Neural cell (in vitro differentiated cells): ENCODE data around the gene AVPR1B. TPM values are rescaled to one million over a fixed set of nuclear protein-coding genes. Genes with fewer than 3 reads are reported as not detected.

Source experiments
- H2AFZ ChIP-seq: fragments of 200-600, 300-800 bp; sonication (generic), shearing (Covaris generic); 2 replicates; pipeline ENCODE4 v1.6.0; 2014; ENCODE audit warnings: low read depth, mild to moderate bottlenecking, antibody characterized with exemption, low read length, moderate library complexity
- H3F3A ChIP-seq: fragments of 200-600 bp; shearing (Covaris generic); 2 replicates; pipeline ENCODE4 v1.6.1; 2016; ENCODE audit warnings: mild to moderate bottlenecking, moderate library complexity, mixed read lengths, antibody characterized with exemption, low read length; ENCODE audit not compliant: insufficient read depth, poor library complexity, severe bottlenecking
- H3K27ac ChIP-seq: fragments of 200-600, 300-800 bp; sonication (generic), shearing (Covaris generic); 2 replicates; pipeline ENCODE4 v1.5.1; 2014; ENCODE audit warnings: mild to moderate bottlenecking, low read length, moderate library complexity
- H3K27me3 ChIP-seq: fragments of 300-800, 200-600 bp; sonication (generic), shearing (Covaris generic); 2 replicates; pipeline ENCODE4 v1.6.0; 2014; ENCODE audit warnings: mild to moderate bottlenecking, low read depth, low read length, moderate library complexity; ENCODE audit not compliant: insufficient read depth
- H3K36me3 ChIP-seq: fragments of 300-800, 200-600 bp; sonication (generic), shearing (Covaris generic); 2 replicates; pipeline ENCODE4 v1.5.1; 2014; ENCODE audit warnings: mild to moderate bottlenecking, antibody characterized with exemption, low read length, moderate library complexity; ENCODE audit not compliant: insufficient read depth
- H3K4me2 ChIP-seq: fragments of 300-800, 200-600 bp; sonication (generic), shearing (Covaris generic); 2 replicates; pipeline ENCODE4 v1.6.0; 2014; ENCODE audit warnings: mild to moderate bottlenecking, low read length
- H3K4me3 ChIP-seq: fragments of 300-800, 200-600 bp; sonication (generic), shearing (Covaris generic); 2 replicates; pipeline ENCODE4 v1.5.1; 2014; ENCODE audit warnings: mild to moderate bottlenecking, low read length, moderate library complexity
- H3K79me2 ChIP-seq: fragments of 200-600 bp; shearing (Covaris generic); replicated peaks from 2 replicates; pipeline ENCODE4 v1.6.0; 2014; ENCODE audit warnings: mild to moderate bottlenecking, low read length, moderate library complexity; ENCODE audit not compliant: insufficient read depth
- H3K9ac ChIP-seq: fragments of 300-800, 200-600 bp; sonication (generic), shearing (Covaris generic); 2 replicates; pipeline ENCODE4 v1.6.1; 2016; ENCODE audit warnings: mild to moderate bottlenecking, low read length, mixed read lengths
- H3K9me2 ChIP-seq: fragments of 200-600 bp; shearing (Covaris generic); 2 replicates; pipeline ENCODE4 v1.6.1; 2016; ENCODE audit warnings: mild to moderate bottlenecking, low read length, mixed read lengths; ENCODE audit not compliant: insufficient read depth
- H3K9me3 ChIP-seq: fragments of 200-600, 300-800 bp; sonication (generic), shearing (Covaris generic); 2 replicates; pipeline ENCODE4 v1.6.1; 2016; ENCODE audit warnings: mild to moderate bottlenecking, mixed run types, low read length, moderate library complexity, mixed read lengths
- H4K20me1 ChIP-seq: fragments of 200-600 bp; shearing (Covaris generic); 2 replicates; pipeline ENCODE4 v1.6.1; 2016; ENCODE audit warnings: mild to moderate bottlenecking, mixed run types; ENCODE audit not compliant: insufficient read depth
- CTCF ChIP-seq: fragments of 450-650 bp; IDR thresholded peaks from 2 replicates; pipeline ENCODE4 v1.5.1; 2014; ENCODE audit warnings: antibody characterized with exemption, mild to moderate bottlenecking, moderate library complexity; ENCODE audit not compliant: poor library complexity, severe bottlenecking
- EP300 ChIP-seq: fragments of 450-650 bp; conservative IDR thresholded peaks from 2 replicates; pipeline ENCODE4 v1.6.1; 2014; ENCODE audit warnings: antibody characterized with exemption, mild to moderate bottlenecking, moderate library complexity; ENCODE audit not compliant: poor library complexity, severe bottlenecking
- EZH2 ChIP-seq: fragments of 200-600, 300-800 bp; shearing (Covaris generic), sonication (generic); IDR thresholded peaks from 2 replicates; pipeline ENCODE4 v1.6.1; 2014; ENCODE audit warnings: antibody characterized with exemption, low read length, borderline replicate concordance, mild to moderate bottlenecking; ENCODE audit not compliant: insufficient read depth, poor library complexity, severe bottlenecking
- MXI1 ChIP-seq: fragments of 450-650 bp; conservative IDR thresholded peaks from 2 replicates; pipeline ENCODE4 v1.6.1; 2014; ENCODE audit warnings: antibody characterized with exemption, mild to moderate bottlenecking; ENCODE audit not compliant: poor library complexity, severe bottlenecking
- POLR2AphosphoS5 ChIP-seq: IDR thresholded peaks from 2 replicates; pipeline ENCODE4 v1.6.1; 2012
- RAD21 ChIP-seq: fragments of 450-650 bp; conservative IDR thresholded peaks from 2 replicates; pipeline ENCODE4 v1.6.1; 2014; ENCODE audit warnings: antibody characterized with exemption, mild to moderate bottlenecking, moderate library complexity
- SMC3 ChIP-seq: fragments of 450-650 bp; conservative IDR thresholded peaks from 2 replicates; pipeline ENCODE4 v1.6.1; 2014; ENCODE audit warnings: antibody characterized with exemption, mild to moderate bottlenecking, moderate library complexity; ENCODE audit not compliant: poor library complexity
- TAF1 ChIP-seq: IDR thresholded peaks from 2 replicates; pipeline ENCODE4 v1.6.1; 2012; ENCODE audit warnings: low read depth
- polyA plus RNA-seq: library from polyadenylated mRNA; depleted of rRNA; stranded (reverse); fragments of >200 nt; gene quantifications from 2 replicates; pipeline ENCODE4 v1.2.3, GENCODE V29; 2014
- TF ChIP-seq, protein P1 (sequence below): IDR thresholded peaks from 2 replicates; pipeline ENCODE4 v1.6.1; 2012; ENCODE audit warnings: borderline replicate concordance

Gene AVPR1B
- polyA plus RNA-seq, 1 donor from 2014 or later, result not detected

- no peak overlapping the region for H3K9ac ChIP-seq
- H3K9me2 ChIP-seq, result no peaks in the 10 kb centered on the region
- no peak overlapping the region for H3K4me2 ChIP-seq
- H3F3A ChIP-seq, result no peaks in the 10 kb centered on the region
- H3K36me3 ChIP-seq, result no peaks in the 10 kb centered on the region
- peaks cover 15% of the 10 kb centered on the region for H3K27me3 ChIP-seq
- no peaks in the 10 kb centered on the region for H3K9me3 ChIP-seq
- H3K79me2 ChIP-seq, result no peaks in the 10 kb centered on the region
- H3K27ac ChIP-seq, result no peak overlapping the region
- TF ChIP-seq, protein P1, sequence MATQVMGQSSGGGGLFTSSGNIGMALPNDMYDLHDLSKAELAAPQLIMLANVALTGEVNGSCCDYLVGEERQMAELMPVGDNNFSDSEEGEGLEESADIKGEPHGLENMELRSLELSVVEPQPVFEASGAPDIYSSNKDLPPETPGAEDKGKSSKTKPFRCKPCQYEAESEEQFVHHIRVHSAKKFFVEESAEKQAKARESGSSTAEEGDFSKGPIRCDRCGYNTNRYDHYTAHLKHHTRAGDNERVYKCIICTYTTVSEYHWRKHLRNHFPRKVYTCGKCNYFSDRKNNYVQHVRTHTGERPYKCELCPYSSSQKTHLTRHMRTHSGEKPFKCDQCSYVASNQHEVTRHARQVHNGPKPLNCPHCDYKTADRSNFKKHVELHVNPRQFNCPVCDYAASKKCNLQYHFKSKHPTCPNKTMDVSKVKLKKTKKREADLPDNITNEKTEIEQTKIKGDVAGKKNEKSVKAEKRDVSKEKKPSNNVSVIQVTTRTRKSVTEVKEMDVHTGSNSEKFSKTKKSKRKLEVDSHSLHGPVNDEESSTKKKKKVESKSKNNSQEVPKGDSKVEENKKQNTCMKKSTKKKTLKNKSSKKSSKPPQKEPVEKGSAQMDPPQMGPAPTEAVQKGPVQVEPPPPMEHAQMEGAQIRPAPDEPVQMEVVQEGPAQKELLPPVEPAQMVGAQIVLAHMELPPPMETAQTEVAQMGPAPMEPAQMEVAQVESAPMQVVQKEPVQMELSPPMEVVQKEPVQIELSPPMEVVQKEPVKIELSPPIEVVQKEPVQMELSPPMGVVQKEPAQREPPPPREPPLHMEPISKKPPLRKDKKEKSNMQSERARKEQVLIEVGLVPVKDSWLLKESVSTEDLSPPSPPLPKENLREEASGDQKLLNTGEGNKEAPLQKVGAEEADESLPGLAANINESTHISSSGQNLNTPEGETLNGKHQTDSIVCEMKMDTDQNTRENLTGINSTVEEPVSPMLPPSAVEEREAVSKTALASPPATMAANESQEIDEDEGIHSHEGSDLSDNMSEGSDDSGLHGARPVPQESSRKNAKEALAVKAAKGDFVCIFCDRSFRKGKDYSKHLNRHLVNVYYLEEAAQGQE, result no peak
- TF ChIP-seq TAF1, result no peak
- TF ChIP-seq EZH2, result no peak
- no peak for TF ChIP-seq EP300
- TF ChIP-seq SMC3, result no peak
- TF ChIP-seq MXI1, result no peak
- no peak for TF ChIP-seq POLR2AphosphoS5
- TF ChIP-seq RAD21, result no peak
- TF ChIP-seq CTCF, result no peak
- H4K20me1 ChIP-seq, result no peaks in the 10 kb centered on the region
- no peak overlapping the region for H3K4me3 ChIP-seq
- H2AFZ ChIP-seq, result no peak overlapping the region
These were observed 4.4 kb downstream of the AVPR1B start for GRCh38 chr1:206112600-206113301.

- TF ChIP-seq, protein P1, result no peak
- TF ChIP-seq EZH2, result no peak
- no peak for TF ChIP-seq POLR2AphosphoS5
- no peak for TF ChIP-seq SMC3
- TF ChIP-seq CTCF, result no peak
- no peak for TF ChIP-seq MXI1
- TF ChIP-seq RAD21, result no peak
- TF ChIP-seq EP300, result no peak
- TF ChIP-seq TAF1, result no peak
- peaks cover 1% of the 10 kb centered on the region for H3K27me3 ChIP-seq
These were observed 5.8 kb downstream of the AVPR1B start for GRCh38 chr1:206111271-206111927.

More at GRCh38 chr1:206111271-206111927, 5.8 kb downstream of the AVPR1B start:
- Histone ChIP-seq H4K20me1 (no peaks in the 10 kb centered on the region), H3K9me2 (no peaks in the 10 kb centered on the region), H3F3A (no peaks in the 10 kb centered on the region), H3K4me2 (no peak overlapping the region), H3K9ac (no peak overlapping the region), H3K36me3 (no peaks in the 10 kb centered on the region), H3K4me3 (no peak overlapping the region), H2AFZ (no peak overlapping the region), H3K27ac (no peak overlapping the region), H3K9me3 (no peaks in the 10 kb centered on the region), H3K79me2 (no peaks in the 10 kb centered on the region)
